HEK293 (cell line): ENCODE results near the gene CIART.

Source experiments
- CTCF ChIA-PET: fragments of 350-600 bp; formaldehyde crosslinking; extraction: SDS; loops from one replicate; lab custom pipeline; 2021; ENCODE audit warnings: antibody characterized with exemption; lab: Yijun Ruan, JAX
- POLR2A ChIA-PET: fragments of 300-600 bp; formaldehyde crosslinking; extraction: SDS; loops from one replicate; lab custom pipeline; 2020; ENCODE audit warnings: antibody characterized with exemption, inconsistent platforms; lab: Yijun Ruan, JAX
- H3K27ac ChIP-seq: fragments of 200-500 bp; sonication (Bioruptor generic); 2 replicates; pipeline ENCODE4 v1.5.1; 2014; ENCODE audit warnings: low read depth, low read length, control low read depth, inconsistent platforms; ENCODE audit errors: extremely low read depth
- H3K36me3 ChIP-seq, 2 experiments: fragments of 200-500 bp in 1 of 2; sonication (Bioruptor generic) in 1 of 2; 1 replicate in 1 of 2; 2 replicates in 1 of 2; pipeline ENCODE4 v1.5.1; 2014 to 2017; ENCODE audit warnings: inconsistent platforms in 2 of 2, low read length in 2 of 2; ENCODE audit not compliant: control insufficient read depth in 2 of 2, insufficient read depth in 1 of 2
- H3K4me1 ChIP-seq: fragments of 200-500 bp; sonication (Bioruptor generic); 2 replicates; pipeline ENCODE4 v1.5.1; 2014; ENCODE audit warnings: mild to moderate bottlenecking, low read length, inconsistent platforms; ENCODE audit not compliant: control insufficient read depth, insufficient read depth
- H3K4me3 ChIP-seq: 2 replicates; pipeline ENCODE4 v1.5.1; 2011; ENCODE audit warnings: low read depth, mild to moderate bottlenecking, control low read depth, low read length, moderate library complexity
- H3K9me3 ChIP-seq: fragments of 200-500 bp; sonication (Bioruptor generic); 2 replicates; pipeline ENCODE4 v1.5.1; 2014; ENCODE audit warnings: low read depth, low read length, inconsistent platforms; ENCODE audit not compliant: control insufficient read depth, insufficient read depth
- IKZF3 ChIP-seq: fragments of 450-650 bp; IDR thresholded peaks from 2 replicates; pipeline ENCODE4 v1.5.0; 2018; ENCODE audit warnings: missing biosample characterization, mild to moderate bottlenecking, missing genetic modification characterization, moderate library complexity
- KLF8 ChIP-seq: fragments of 450-650 bp; formaldehyde crosslinking; IDR thresholded peaks from 2 replicates; pipeline ENCODE4 v1.5.1; 2016; ENCODE audit warnings: missing biosample characterization, missing genetic modification characterization
- ZNF175 ChIP-seq: fragments of 450-650 bp; formaldehyde crosslinking; IDR thresholded peaks from 2 replicates; pipeline ENCODE4 v1.5.1; 2016; ENCODE audit warnings: missing biosample characterization, missing genetic modification characterization
- ZNF19 ChIP-seq: fragments of 450-650 bp; formaldehyde crosslinking; IDR thresholded peaks from 2 replicates; pipeline ENCODE4; 2016; ENCODE audit warnings: missing biosample characterization, missing genetic modification characterization, low read depth
- ZNF292 ChIP-seq: fragments of 450-650 bp; formaldehyde crosslinking; IDR thresholded peaks from 2 replicates; pipeline ENCODE4 v1.5.1; 2016; ENCODE audit warnings: low read depth, missing biosample characterization, missing genetic modification characterization, borderline replicate concordance
- ZNF311 ChIP-seq: fragments of 450-650 bp; formaldehyde crosslinking; IDR thresholded peaks from 2 replicates; pipeline ENCODE4 v1.5.1; 2017; ENCODE audit warnings: missing biosample characterization, missing genetic modification characterization, borderline replicate concordance
- ZNF366 ChIP-seq: fragments of 450-650 bp; formaldehyde crosslinking; conservative IDR thresholded peaks from 2 replicates; pipeline ENCODE4 v1.5.1; 2016; ENCODE audit warnings: missing biosample characterization, missing genetic modification characterization
- ZNF561 ChIP-seq: fragments of 450-650 bp; IDR thresholded peaks from 2 replicates; pipeline ENCODE4 v1.5.1; 2018; ENCODE audit warnings: missing biosample characterization, missing genetic modification characterization, borderline replicate concordance
- ZNF785 ChIP-seq: fragments of 450-650 bp; formaldehyde crosslinking; IDR thresholded peaks from 2 replicates; pipeline ENCODE4 v1.5.1; 2016; ENCODE audit warnings: missing biosample characterization, missing genetic modification characterization
- ZNF792 ChIP-seq: fragments of 450-650 bp; formaldehyde crosslinking; IDR thresholded peaks from 2 replicates; pipeline ENCODE4 v1.5.1; 2016; ENCODE audit warnings: missing biosample characterization, missing genetic modification characterization
- TF ChIP-seq, protein P1 (sequence below): fragments of 450-650 bp; formaldehyde crosslinking; IDR thresholded peaks from 2 replicates; pipeline ENCODE4 v1.5.1; 2016; ENCODE audit warnings: missing biosample characterization, missing genetic modification characterization
- TF ChIP-seq, protein P2 (sequence below): fragments of 450-650 bp; formaldehyde crosslinking; IDR thresholded peaks from 2 replicates; pipeline ENCODE4 v1.5.1; 2017; ENCODE audit warnings: missing biosample characterization, missing genetic modification characterization
- TF ChIP-seq, protein P3 (sequence below): fragments of 450-650 bp; formaldehyde crosslinking; IDR thresholded peaks from 2 replicates; pipeline ENCODE4 v1.5.1; 2016; ENCODE audit warnings: missing biosample characterization, missing genetic modification characterization, borderline replicate concordance

Gene CIART

DNA sequence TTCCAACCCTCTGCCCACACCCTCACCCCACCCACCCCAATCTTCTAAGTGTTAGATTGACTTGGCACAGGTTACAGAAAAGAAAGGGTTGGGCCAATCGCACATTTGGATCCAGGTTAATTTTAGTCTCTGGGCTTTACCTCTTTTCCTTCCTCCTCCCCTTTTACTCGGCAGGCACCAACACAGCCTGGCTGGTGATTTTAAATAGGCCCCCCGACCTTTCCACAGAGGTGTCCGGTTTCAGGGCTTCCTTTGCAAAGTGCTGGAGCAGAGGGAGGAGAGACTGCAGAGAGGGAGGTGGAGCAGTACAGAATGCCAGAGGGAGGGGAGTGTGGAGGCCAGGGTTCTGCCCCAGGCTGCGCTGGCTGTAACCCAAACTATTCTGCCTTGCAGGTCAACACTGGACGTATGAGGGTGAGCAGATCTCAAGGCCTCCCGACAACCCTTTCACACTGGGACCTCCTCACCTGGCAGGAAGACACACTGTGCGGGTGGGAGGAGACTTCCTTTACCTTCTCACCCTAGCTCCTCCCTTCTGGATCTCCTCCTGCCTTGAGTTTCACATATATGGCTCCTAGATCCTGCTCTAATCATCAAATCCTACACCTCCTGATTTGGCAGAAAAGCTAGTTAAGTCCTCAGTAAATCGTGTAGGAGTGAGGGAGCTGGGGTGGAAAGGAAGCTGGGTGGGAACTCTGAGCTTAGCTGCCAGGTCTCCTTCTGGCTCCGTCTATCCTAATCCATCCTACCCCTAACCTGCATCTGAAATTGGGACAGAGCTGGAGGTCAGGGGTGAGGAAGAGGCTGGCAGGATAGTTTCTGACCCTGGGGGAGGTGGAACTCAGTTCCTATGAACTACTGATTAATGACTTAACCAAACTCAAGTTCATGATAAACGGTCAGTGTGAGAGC is 22.3 kb upstream of the CIART start (continued):
- TF ChIP-seq ZNF366 (tag by site-specific recombination) (peak; percentile 58), ZNF292 (tag by site-specific recombination) (no peak), ZNF792 (tag by site-specific recombination) (no peak), ZNF19 (tag by site-specific recombination) (no peak)
- TF ChIP-seq, protein P1, sequence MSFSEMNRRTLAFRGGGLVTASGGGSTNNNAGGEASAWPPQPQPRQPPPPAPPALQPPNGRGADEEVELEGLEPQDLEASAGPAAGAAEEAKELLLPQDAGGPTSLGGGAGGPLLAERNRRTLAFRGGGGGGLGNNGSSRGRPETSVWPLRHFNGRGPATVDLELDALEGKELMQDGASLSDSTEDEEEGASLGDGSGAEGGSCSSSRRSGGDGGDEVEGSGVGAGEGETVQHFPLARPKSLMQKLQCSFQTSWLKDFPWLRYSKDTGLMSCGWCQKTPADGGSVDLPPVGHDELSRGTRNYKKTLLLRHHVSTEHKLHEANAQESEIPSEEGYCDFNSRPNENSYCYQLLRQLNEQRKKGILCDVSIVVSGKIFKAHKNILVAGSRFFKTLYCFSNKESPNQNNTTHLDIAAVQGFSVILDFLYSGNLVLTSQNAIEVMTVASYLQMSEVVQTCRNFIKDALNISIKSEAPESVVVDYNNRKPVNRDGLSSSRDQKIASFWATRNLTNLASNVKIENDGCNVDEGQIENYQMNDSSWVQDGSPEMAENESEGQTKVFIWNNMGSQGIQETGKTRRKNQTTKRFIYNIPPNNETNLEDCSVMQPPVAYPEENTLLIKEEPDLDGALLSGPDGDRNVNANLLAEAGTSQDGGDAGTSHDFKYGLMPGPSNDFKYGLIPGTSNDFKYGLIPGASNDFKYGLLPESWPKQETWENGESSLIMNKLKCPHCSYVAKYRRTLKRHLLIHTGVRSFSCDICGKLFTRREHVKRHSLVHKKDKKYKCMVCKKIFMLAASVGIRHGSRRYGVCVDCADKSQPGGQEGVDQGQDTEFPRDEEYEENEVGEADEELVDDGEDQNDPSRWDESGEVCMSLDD (tag by site-specific recombination): no peak

DNA sequence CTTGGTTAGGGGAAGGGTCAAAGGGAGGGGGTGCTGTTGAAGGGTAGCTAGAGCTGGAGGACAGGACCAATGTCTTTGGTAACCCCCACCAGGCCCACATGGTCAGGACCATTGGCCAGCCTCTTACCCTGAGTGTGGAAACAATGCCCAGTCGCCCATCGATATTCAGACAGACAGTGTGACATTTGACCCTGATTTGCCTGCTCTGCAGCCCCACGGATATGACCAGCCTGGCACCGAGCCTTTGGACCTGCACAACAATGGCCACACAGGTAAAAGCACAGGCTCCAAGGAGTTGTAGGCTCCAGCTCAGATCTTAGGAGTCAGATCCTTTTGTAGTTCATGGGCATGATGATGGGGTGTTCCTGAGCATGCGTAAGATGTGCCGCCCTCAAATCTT is 21.0 kb upstream of the CIART start:
- ChIA-PET POLR2A (interaction anchor here (1.6 kb wide), 1 partner anchor 10 kb away, joined by 4 read pairs; no protein-coding TSS in a partner anchor), CTCF (interaction anchor here (0.6 to 1.3 kb wide), 3 partner anchors 11 to 20 kb away, joined by 3 read pairs; partner anchors contain the start of gene C1orf54)
- Histone ChIP-seq H3K4me3 (no peak overlapping the region), H3K9me3 (no peaks in the 10 kb centered on the region), H3K36me3 (peaks cover 0 to 22% of the 10 kb centered on the region in 2 experiments; a peak in 2 of 3 replicates), H3K4me1 (peaks cover 9% of the 10 kb centered on the region; the same call in 1 of the 2 replicates), H3K27ac (no peak overlapping the region)
- TF ChIP-seq, protein P2, sequence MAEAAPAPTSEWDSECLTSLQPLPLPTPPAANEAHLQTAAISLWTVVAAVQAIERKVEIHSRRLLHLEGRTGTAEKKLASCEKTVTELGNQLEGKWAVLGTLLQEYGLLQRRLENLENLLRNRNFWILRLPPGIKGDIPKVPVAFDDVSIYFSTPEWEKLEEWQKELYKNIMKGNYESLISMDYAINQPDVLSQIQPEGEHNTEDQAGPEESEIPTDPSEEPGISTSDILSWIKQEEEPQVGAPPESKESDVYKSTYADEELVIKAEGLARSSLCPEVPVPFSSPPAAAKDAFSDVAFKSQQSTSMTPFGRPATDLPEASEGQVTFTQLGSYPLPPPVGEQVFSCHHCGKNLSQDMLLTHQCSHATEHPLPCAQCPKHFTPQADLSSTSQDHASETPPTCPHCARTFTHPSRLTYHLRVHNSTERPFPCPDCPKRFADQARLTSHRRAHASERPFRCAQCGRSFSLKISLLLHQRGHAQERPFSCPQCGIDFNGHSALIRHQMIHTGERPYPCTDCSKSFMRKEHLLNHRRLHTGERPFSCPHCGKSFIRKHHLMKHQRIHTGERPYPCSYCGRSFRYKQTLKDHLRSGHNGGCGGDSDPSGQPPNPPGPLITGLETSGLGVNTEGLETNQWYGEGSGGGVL (tag by site-specific recombination): no peak
- TF ChIP-seq ZNF175 (tag by site-specific recombination) (no peak), IKZF3 (tag by site-specific recombination) (no peak), KLF8 (no peak), ZNF311 (no peak), ZNF561 (tag by site-specific recombination) (no peak), ZNF785 (no peak)
- TF ChIP-seq, protein P3, sequence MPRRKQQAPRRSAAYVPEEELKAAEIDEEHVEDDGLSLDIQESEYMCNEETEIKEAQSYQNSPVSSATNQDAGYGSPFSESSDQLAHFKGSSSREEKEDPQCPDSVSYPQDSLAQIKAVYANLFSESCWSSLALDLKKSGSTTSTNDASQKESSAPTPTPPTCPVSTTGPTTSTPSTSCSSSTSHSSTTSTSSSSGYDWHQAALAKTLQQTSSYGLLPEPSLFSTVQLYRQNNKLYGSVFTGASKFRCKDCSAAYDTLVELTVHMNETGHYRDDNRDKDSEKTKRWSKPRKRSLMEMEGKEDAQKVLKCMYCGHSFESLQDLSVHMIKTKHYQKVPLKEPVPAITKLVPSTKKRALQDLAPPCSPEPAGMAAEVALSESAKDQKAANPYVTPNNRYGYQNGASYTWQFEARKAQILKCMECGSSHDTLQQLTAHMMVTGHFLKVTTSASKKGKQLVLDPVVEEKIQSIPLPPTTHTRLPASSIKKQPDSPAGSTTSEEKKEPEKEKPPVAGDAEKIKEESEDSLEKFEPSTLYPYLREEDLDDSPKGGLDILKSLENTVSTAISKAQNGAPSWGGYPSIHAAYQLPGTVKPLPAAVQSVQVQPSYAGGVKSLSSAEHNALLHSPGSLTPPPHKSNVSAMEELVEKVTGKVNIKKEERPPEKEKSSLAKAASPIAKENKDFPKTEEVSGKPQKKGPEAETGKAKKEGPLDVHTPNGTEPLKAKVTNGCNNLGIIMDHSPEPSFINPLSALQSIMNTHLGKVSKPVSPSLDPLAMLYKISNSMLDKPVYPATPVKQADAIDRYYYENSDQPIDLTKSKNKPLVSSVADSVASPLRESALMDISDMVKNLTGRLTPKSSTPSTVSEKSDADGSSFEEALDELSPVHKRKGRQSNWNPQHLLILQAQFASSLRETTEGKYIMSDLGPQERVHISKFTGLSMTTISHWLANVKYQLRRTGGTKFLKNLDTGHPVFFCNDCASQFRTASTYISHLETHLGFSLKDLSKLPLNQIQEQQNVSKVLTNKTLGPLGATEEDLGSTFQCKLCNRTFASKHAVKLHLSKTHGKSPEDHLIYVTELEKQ (tag by site-specific recombination): no peak
